Naive B cell (primary cell): ENCODE data around the gene ITGAE. TPM values are rescaled to one million over a fixed set of nuclear protein-coding genes. Genes with fewer than 3 reads are reported as not detected.

Experiments used
- ATAC-seq, 2 donors: fragments of 150-1000 bp; cut with Tn5 transposase; 2 replicates each; pipeline ENCODE4 v1.10.0; 2021; ENCODE audit warnings: low read depth in 2 of 2, mild to moderate bottlenecking in 2 of 2, moderate library complexity in 2 of 2
- DNase-seq: peaks from one replicate; pipeline ENCODE4 v3.0.0; 2022
- H3K27ac Mint-ChIP-seq, 6 donors: one replicate each; pipeline ENCODE4 v1.8.0; 2020 to 2022; ENCODE audit warnings: mild to moderate bottlenecking in 6 of 6, mixed read lengths in 6 of 6, moderate library complexity in 5 of 6, inconsistent platforms in 2 of 6
- H3K27me3 Mint-ChIP-seq, 3 donors: one replicate each; pipeline ENCODE4 v1.8.0; 2021 to 2022; ENCODE audit warnings: mixed read lengths in 3 of 3, mild to moderate bottlenecking in 1 of 3
- H3K36me3 Mint-ChIP-seq, 2 donors: one replicate each; pipeline ENCODE4 v1.8.0; 2020 to 2022; ENCODE audit warnings: mixed read lengths in 2 of 2, inconsistent platforms in 1 of 2, mild to moderate bottlenecking in 1 of 2
- H3K4me1 Mint-ChIP-seq, 3 donors: one replicate each; pipeline ENCODE4 v1.8.0; 2020 to 2022; ENCODE audit warnings: mixed read lengths in 3 of 3, inconsistent platforms in 1 of 3, mild to moderate bottlenecking in 1 of 3, moderate library complexity in 1 of 3
- H3K4me3 Mint-ChIP-seq, 8 donors: one replicate each; pipeline ENCODE4 v1.8.0; 2020 to 2022; ENCODE audit warnings: mild to moderate bottlenecking in 8 of 8, mixed read lengths in 8 of 8, moderate library complexity in 8 of 8, inconsistent platforms in 2 of 8
- H3K9me3 Mint-ChIP-seq, 7 donors: one replicate each; pipeline ENCODE4 v1.8.0; 2020 to 2022; ENCODE audit warnings: mixed read lengths in 7 of 7, mild to moderate bottlenecking in 5 of 7, inconsistent platforms in 2 of 7, moderate library complexity in 1 of 7
- polyA plus RNA-seq, 6 donors: library from polyadenylated mRNA; unstranded; fragments of 300-500 nt; fragmentation: Illumina TruSeq; gene quantifications; one replicate each; pipeline ENCODE4 v1.2.3, GENCODE V29; 2021; ENCODE audit warnings: low read depth in 6 of 6

The ITGAE gene
- polyA plus RNA-seq, 6 donors from 2014 or later: 93.9 to 177 (median 158) TPM

DNA sequence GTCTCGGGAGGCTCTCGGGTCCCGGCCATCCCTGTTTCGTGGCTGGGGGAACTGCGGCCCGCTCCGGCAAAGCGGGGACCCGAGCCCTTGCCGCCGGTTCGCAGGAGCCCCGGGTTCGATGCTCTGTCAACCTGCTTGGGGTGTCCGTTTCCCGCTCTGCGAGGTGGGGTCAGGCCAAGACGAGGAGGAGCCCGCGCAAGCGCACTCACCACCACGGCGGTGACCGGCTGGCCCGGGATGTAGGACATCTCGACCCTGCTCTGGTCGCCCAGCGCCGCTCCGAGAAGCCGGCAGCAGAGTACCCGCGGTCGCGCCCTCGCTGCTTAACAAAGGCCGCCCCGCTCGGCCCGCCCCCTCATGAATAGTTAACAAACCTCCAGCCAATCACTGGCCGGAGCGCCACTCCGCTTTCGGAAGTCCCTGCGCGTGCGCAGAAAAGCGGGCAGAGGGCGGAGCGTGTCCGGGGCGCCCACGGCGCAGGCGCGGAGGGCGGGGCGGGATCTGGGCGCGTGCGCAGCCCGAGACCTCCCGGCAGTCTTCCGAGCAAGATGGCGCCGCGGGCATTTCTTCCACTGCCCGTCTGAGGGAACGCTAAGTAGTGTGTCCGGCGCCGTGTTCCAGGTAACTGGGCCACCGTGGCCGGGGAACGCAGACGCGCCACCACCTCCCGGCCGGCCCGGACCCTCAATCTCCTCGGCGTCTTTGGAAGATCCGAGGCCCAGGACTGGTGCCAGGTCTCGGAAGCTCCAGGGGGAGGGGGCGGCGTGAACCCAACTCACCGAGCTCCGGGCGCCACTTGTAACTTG is 132.5 kb downstream of the ITGAE start, which contains the start of the genes EMC6 and TAX1BP3:
EMC6 (plus strand) TSS at position 534 of the 806 bp plus-strand sequence. CDS start 335 bp downstream, outside the sequence.
TAX1BP3 (minus strand) TSS at position 300 of the 806 bp plus-strand sequence; CDS start at position 248, 52 bp downstream.
- peaks cover 20 to 41% (median 40%) of the 10 kb centered on the region in 3 donors for H3K4me1 Mint-ChIP-seq
- H3K36me3 Mint-ChIP-seq: no peaks in the 10 kb centered on the region
- peak within 1 kb of the TSS; percentile 84 to 96 (median 93) for H3K27ac Mint-ChIP-seq
- ATAC-seq: peak; percentile 92 to 95
- DNase-seq: peak; percentile 100
- H3K9me3 Mint-ChIP-seq: no peaks in the 10 kb centered on the region
- peak within 1 kb of the TSS; percentile 91 to 98 (median 94) for H3K4me3 Mint-ChIP-seq
- H3K27me3 Mint-ChIP-seq: no peaks in the 10 kb centered on the region

DNA sequence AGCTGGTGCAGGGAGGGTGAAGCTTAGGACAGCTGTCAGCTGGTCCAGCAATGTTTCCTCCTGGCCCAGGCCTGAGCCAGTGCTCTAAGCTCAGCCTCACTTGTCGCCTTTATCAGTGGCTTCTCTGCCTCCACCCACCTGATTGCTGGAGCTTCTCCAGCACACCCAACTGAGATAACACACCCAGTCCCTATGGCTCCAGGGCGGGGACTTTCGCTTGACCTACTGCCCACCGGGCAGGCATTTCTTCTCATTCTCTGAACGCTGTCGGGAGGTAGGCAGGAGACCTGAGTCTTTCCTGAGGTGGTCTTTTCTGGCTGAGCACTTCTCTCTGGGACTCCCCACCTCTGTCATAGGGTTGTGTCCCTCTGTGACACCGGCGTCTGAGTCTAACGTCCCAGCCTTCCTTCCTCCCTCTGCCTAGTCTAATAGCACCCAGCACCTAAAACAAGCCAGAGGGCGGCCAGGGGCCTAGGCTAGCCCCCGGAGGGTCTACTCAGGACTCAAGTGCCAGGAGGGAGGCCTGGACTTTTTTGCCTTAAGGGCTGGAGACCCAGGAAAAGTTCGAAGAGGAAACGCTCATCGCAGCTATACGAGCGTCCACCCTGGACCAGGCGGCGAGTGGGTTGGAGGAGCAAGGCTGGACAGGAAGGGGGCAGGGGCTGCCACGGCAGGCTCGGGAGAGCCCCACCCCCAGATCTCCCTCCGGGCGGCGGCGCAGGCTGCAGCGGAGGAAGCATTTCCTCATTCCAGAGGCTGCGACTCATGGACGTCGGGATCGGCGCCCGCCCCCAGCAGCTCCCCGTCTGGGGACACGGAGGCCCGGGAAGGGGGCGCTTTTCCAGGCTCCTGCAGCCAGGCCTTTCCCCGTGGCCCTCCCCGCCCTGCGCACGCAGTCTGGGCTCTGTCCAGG is 133.4 kb downstream of the ITGAE start:
- Mint-ChIP-seq H3K36me3 (no peaks in the 10 kb centered on the region), H3K4me3 (peak overlapping the region; percentile 81 to 98 (median 93)), H3K27me3 (no peaks in the 10 kb centered on the region), H3K4me1 (peaks cover 20 to 40% (median 33%) of the 10 kb centered on the region in 3 donors), H3K9me3 (no peaks in the 10 kb centered on the region), H3K27ac (peak overlapping the region in 4 of 6 donors; percentile 67 to 77 (median 71))
- DNase-seq (no peak), ATAC-seq (no peak)

GRCh38 chr17:3666516-3666915 is 134.5 kb downstream of the ITGAE start:
- Mint-ChIP-seq H3K27ac (peak overlapping the region in 3 of 6 donors; percentile 26 to 84 (median 49)), H3K4me3 (peak overlapping the region in 7 of 8 donors; percentile 10 to 98 (median 79)), H3K4me1 (peaks cover 16 to 33% (median 24%) of the 10 kb centered on the region in 3 donors), H3K36me3 (no peaks in the 10 kb centered on the region), H3K27me3 (no peaks in the 10 kb centered on the region), H3K9me3 (no peaks in the 10 kb centered on the region)
- ATAC-seq: no peak
- no peak for DNase-seq

- DNase-seq (no peak), ATAC-seq (no peak)
- Mint-ChIP-seq H3K36me3 (no peaks in the 10 kb centered on the region), H3K27ac (peak overlapping the region in 1 of 6 donors; percentile 84), H3K4me1 (peaks cover 15 to 26% (median 22%) of the 10 kb centered on the region in 3 donors), H3K4me3 (peak overlapping the region in 5 of 8 donors; percentile 59 to 98 (median 78)), H3K9me3 (no peaks in the 10 kb centered on the region), H3K27me3 (no peaks in the 10 kb centered on the region)
Measured at GRCh38 chr17:3665834-3666233, 135.2 kb downstream of the ITGAE start.

Other genes with a start within 250 kb of the ITGAE start
- under 1 TPM in 2 of 6 donors, not detected in 4; 0.19 to 0.21 TPM for gene TRPV3, start 243.4 kb downstream of the ITGAE start, polyA plus RNA-seq
- 1 to 10 TPM in 1 of 6 donors, under 1 TPM in 3, not detected in 2; 0.13 to 1.2 (median 0.52) TPM for gene TRPV1, start 191.8 kb downstream of the ITGAE start, polyA plus RNA-seq
- 1 to 10 TPM; 4.3 to 8.4 (median 6.6) TPM for gene SHPK, start 164.9 kb downstream of the ITGAE start, polyA plus RNA-seq
- 10 to 100 TPM in 3 of 6 donors, 1 to 10 TPM in 3; 9.2 to 14.5 (median 10.2) TPM for gene CTNS, start 164.4 kb downstream of the ITGAE start, polyA plus RNA-seq
- 10 to 100 TPM; 37.1 to 56.5 (median 45.1) TPM for gene TAX1BP3, start 132.6 kb downstream of the ITGAE start, polyA plus RNA-seq
- 10 to 100 TPM; 38.9 to 83.4 (median 55.2) TPM for gene EMC6, start 132.4 kb downstream of the ITGAE start, polyA plus RNA-seq
- 100 to 1,000 TPM; 377 to 864 (median 638) TPM for gene P2RX5, start 105.0 kb downstream of the ITGAE start, polyA plus RNA-seq
- gene HASPIN, start 77.3 kb downstream of the ITGAE start, polyA plus RNA-seq: 1 to 10 TPM in 1 of 6 donors, under 1 TPM in 5; 0.19 to 2.3 (median 0.74) TPM
- gene NCBP3, start 45.1 kb upstream of the ITGAE start, polyA plus RNA-seq: 10 to 100 TPM in 5 of 6 donors, 1 to 10 TPM in 1; 9.4 to 34.1 (median 13.2) TPM
- gene CAMKK1, start 91.9 kb upstream of the ITGAE start, polyA plus RNA-seq: 1 to 10 TPM in 4 of 6 donors, under 1 TPM in 2; 0.69 to 1.4 (median 1.1) TPM
- 10 to 100 TPM in 5 of 6 donors, 1 to 10 TPM in 1; 2.3 to 20.2 (median 15.1) TPM for gene P2RX1, start 115.3 kb upstream of the ITGAE start, polyA plus RNA-seq
- 100 to 1,000 TPM in 2 of 6 donors, 10 to 100 TPM in 4; 68.7 to 180 (median 94.2) TPM for gene ATP2A3, start 163.2 kb upstream of the ITGAE start, polyA plus RNA-seq